Activated T-cell treated with anti-CD3 and anti-CD28 coated beads, Interleukin-2, amount 50 U/mL, for 72 hours (primary cell): ENCODE data around the gene ARHGEF12. TPM values are rescaled to one million over a fixed set of nuclear protein-coding genes. Genes with fewer than 3 reads are reported as not detected.

Source experiments
- ATAC-seq, 2 donors: fragments of 150-1000 bp; cut with Tn5 transposase; replicated peaks in 1 of 2; 2 replicates each; pipeline ENCODE4 v1.10.0; 2021; ENCODE audit warnings: moderate library complexity in 2 of 2, mild to moderate bottlenecking in 1 of 2
- DNase-seq, 2 donors: peaks; one replicate each; pipeline ENCODE4 v3.0.0; 2021 to 2022; ENCODE audit warnings: mixed read lengths in 1 of 2
- H3K27ac Mint-ChIP-seq: one replicate; pipeline ENCODE4 v1.8.0; 2022; ENCODE audit warnings: mild to moderate bottlenecking, moderate library complexity, mixed read lengths
- H3K27me3 Mint-ChIP-seq: one replicate; pipeline ENCODE4 v1.8.0; 2022; ENCODE audit warnings: low read depth, mixed read lengths
- H3K36me3 Mint-ChIP-seq, 2 donors: one replicate each; pipeline ENCODE4 v1.8.0; 2022; ENCODE audit warnings: mixed read lengths in 2 of 2, mild to moderate bottlenecking in 1 of 2; ENCODE audit not compliant: insufficient read depth in 2 of 2
- H3K4me1 Mint-ChIP-seq: one replicate; pipeline ENCODE4 v1.8.0; 2022; ENCODE audit warnings: low read depth, mixed read lengths
- H3K4me3 Mint-ChIP-seq, 2 donors: one replicate each; pipeline ENCODE4 v1.8.0; 2022; ENCODE audit warnings: mild to moderate bottlenecking in 2 of 2, mixed read lengths in 2 of 2, moderate library complexity in 2 of 2
- H3K9me3 Mint-ChIP-seq, 2 donors: one replicate each; pipeline ENCODE4 v1.8.0; 2022; ENCODE audit warnings: mixed read lengths in 2 of 2
- total RNA-seq, 2 donors: library from RNA; stranded (reverse); gene quantifications; one replicate each; pipeline ENCODE4 v1.2.3, GENCODE V29; 2022

ARHGEF12 gene
- total RNA-seq, 2 donors from 2014 or later = 16.1 to 20.5 TPM

DNA sequence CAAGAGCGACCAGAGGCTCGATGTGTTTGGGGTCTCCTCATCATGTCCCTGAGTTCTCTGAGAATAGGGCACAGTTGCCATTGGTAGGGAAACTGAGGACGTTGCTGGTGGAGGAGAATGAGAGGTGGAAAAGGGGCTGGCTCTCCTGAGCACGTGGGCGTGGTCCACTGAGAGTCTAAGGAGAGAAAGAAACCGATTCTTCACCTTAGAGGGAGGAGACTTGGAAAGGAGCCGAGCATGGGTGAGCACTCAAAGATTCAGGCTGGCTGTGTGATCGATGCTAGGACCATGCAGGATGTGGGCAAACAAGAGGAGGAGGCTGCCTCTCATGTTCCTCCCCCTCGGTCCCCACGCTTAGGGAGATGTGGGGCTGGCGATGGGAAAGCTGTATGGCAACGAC is 30.9 kb upstream of the ARHGEF12 start:
- peaks cover 28% of the 10 kb centered on the region for H3K27me3 Mint-ChIP-seq
- no peaks in the 10 kb centered on the region for H3K36me3 Mint-ChIP-seq
- no peak for DNase-seq
- H3K4me1 Mint-ChIP-seq = no peaks in the 10 kb centered on the region
- ATAC-seq = no peak
- no peak overlapping the region for H3K27ac Mint-ChIP-seq
- no peaks in the 10 kb centered on the region for H3K9me3 Mint-ChIP-seq
- H3K4me3 Mint-ChIP-seq = no peak overlapping the region

DNA sequence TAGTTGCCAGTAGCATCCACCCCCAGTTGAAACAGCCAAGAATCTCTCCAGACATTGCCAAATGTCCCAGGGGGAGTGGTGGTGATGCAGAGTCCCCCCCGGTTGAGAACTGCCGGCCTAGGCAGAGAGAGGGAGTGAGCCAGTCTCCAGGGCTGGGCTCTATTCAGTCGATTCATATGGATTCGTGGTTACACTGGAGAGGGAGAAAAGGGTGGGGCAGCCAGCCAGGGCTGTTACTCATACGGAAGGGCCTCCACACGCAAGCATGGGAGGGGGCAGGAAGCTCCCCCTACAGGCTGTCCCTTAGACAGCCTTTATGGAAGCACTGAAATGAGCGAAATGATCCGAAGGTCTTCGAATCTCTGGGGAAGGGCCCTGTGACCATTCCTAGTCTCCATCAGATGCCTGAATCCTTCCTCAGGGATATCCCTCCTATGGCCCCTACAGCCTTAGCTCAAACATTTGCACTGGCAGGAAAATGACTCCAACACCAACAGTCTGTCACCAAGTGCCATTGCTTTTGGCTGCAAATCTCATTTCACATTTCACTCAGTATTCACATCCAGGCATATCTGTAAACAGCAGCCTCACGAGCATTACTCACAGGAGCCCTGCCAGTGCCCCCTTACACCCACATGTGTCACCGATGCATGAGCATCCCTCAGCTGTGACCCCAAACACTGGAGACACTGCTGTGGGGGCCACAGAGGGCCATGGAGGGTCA is 29.5 kb upstream of the ARHGEF12 start:
- Mint-ChIP-seq H3K27ac (no peak overlapping the region), H3K27me3 (peaks cover 24% of the 10 kb centered on the region), H3K4me3 (no peak overlapping the region), H3K9me3 (no peaks in the 10 kb centered on the region), H3K4me1 (no peaks in the 10 kb centered on the region), H3K36me3 (no peaks in the 10 kb centered on the region)
- DNase-seq (no peak), ATAC-seq (no peak)

DNA sequence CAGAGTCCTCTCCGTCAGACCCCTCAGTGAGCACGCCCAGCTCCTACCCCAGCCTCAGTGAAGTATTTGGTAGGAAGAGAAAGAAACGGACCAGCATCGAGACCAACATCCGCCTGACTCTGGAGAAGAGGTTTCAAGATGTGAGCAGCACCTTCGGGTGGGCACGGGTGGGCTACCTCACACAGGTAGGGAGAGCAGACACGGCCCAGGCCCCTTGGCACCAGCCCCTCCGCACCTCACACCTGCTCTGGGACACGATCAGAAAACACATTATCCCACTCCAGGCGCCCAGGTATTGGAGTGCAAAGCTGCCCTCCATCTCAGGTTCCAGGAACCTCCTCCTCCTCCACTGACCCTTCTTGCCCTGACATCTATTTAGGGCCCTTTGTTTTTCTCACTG is 28.7 kb upstream of the ARHGEF12 start:
- H3K27me3 Mint-ChIP-seq = peaks cover 17% of the 10 kb centered on the region
- no peak overlapping the region for H3K4me3 Mint-ChIP-seq
- no peaks in the 10 kb centered on the region for H3K9me3 Mint-ChIP-seq
- ATAC-seq = no peak
- H3K4me1 Mint-ChIP-seq = no peaks in the 10 kb centered on the region
- H3K27ac Mint-ChIP-seq = no peak overlapping the region
- DNase-seq = no peak
- H3K36me3 Mint-ChIP-seq = no peaks in the 10 kb centered on the region

DNA sequence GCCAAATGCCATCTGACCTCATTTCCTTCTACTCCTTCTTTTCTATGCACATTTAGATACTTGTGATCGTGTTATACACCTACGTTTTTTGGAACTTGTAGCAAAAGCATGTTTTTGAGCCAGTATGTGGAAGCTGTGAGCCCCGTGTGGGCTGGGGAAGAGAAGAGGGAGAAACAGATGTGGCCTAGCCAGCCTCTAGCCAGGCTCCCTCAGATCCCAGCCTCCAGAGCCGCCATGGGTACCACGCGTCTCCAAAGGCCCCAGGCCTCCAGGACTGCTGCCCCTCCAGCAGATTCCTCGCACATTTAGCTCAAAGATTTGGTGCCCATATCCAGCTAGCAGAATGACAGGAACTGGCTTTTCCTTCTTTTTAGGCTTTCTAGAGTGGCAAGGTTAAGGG is 28.1 kb upstream of the ARHGEF12 start:
- Mint-ChIP-seq H3K27ac (no peak overlapping the region), H3K9me3 (no peaks in the 10 kb centered on the region), H3K27me3 (peaks cover 21% of the 10 kb centered on the region), H3K36me3 (no peaks in the 10 kb centered on the region), H3K4me3 (no peak overlapping the region), H3K4me1 (no peaks in the 10 kb centered on the region)
- ATAC-seq (no peak), DNase-seq (no peak)

DNA sequence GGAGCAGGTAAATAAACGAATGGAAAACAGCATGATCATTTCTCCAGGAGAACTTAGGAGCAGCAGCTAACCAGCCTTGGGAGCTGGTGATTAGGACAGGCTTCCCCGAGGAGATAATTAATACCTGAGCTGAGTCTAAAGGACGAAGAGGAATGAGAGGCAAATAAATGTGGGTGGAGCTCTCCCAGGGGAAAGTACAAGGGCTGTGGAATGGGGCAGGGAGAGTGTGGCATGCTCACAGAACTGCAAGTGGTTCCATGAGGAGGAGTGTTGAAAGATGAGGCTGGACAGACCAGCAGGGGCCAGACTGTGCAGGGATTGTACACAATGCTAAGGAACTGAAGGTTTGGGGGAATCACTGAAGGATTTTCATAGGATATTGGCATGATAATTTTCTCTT is 25.3 kb upstream of the ARHGEF12 start:
- Mint-ChIP-seq H3K27ac (no peak overlapping the region), H3K9me3 (no peaks in the 10 kb centered on the region), H3K27me3 (peaks cover 9% of the 10 kb centered on the region), H3K4me1 (no peaks in the 10 kb centered on the region), H3K36me3 (no peaks in the 10 kb centered on the region), H3K4me3 (no peak overlapping the region)
- DNase-seq (no peak), ATAC-seq (no peak)

DNA sequence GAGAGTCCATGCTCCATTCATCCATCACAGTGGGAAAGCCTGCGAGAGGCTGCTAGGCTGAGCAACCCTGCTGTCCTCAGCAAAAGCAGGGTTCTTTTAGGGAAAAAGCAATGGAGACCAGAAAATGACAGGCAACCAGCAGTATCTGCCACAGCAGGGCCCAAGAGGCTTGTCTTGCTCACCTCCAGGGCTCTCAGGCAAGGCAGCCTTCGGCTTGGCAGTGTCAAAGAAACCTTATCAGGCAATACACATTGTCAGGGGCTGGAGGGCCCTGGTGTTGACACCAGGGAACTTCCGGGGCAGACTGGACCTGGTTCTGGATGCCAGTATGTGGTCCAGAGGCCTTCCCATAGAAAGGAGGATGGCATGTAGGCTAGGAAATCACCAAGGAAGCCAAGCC is 21.4 kb upstream of the ARHGEF12 start:
- H3K4me1 Mint-ChIP-seq = no peaks in the 10 kb centered on the region
- H3K9me3 Mint-ChIP-seq = no peaks in the 10 kb centered on the region
- ATAC-seq (no peak), DNase-seq (no peak)
- H3K36me3 Mint-ChIP-seq = no peaks in the 10 kb centered on the region
- no peak overlapping the region for H3K4me3 Mint-ChIP-seq
- H3K27me3 Mint-ChIP-seq = peaks cover 24% of the 10 kb centered on the region
- no peak overlapping the region for H3K27ac Mint-ChIP-seq

DNA sequence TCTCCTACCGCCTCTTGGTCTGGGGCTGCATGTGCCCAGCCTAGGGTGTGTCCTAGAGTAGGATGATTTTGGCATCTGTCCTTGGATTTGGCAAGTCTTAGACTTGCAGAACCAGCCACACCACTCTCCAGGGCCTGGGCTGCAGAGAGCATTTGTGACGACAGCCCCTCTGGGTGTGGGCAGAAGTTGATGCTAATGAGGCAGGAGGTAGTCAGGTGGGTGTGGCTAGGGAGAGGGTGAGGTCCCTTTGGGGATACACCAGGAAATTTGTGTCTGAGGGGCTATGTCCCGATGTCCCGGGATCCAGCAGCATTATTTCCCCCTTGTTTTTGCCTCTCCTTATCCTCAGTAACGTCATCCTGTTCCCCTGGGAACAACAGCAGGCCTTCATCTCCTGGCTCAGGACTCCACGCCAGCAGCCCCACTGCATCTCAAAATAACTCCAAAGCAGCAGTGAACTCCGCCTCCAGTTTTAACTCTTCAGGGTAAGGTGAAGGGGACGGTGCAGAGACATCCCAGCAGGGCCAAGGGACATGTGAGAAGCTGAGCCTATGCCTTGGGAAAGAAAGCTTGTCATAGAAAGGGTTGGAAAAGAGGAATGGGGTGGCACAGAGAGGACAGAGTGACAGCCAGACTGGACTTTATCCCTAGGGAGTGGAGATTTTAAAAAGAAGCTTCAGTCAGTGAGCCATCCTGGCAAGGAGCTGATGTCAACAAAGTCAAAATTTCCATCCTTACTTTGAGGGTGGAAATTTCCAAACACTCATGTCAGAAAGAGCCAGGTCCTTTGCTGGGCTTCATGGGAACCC is 19.1 kb upstream of the ARHGEF12 start:
- no peak for DNase-seq
- no peaks in the 10 kb centered on the region for H3K9me3 Mint-ChIP-seq
- H3K36me3 Mint-ChIP-seq = no peaks in the 10 kb centered on the region
- H3K4me1 Mint-ChIP-seq = no peaks in the 10 kb centered on the region
- peaks cover 24% of the 10 kb centered on the region for H3K27me3 Mint-ChIP-seq
- no peak for ATAC-seq
- no peak overlapping the region for H3K4me3 Mint-ChIP-seq
- H3K27ac Mint-ChIP-seq = no peak overlapping the region

DNA sequence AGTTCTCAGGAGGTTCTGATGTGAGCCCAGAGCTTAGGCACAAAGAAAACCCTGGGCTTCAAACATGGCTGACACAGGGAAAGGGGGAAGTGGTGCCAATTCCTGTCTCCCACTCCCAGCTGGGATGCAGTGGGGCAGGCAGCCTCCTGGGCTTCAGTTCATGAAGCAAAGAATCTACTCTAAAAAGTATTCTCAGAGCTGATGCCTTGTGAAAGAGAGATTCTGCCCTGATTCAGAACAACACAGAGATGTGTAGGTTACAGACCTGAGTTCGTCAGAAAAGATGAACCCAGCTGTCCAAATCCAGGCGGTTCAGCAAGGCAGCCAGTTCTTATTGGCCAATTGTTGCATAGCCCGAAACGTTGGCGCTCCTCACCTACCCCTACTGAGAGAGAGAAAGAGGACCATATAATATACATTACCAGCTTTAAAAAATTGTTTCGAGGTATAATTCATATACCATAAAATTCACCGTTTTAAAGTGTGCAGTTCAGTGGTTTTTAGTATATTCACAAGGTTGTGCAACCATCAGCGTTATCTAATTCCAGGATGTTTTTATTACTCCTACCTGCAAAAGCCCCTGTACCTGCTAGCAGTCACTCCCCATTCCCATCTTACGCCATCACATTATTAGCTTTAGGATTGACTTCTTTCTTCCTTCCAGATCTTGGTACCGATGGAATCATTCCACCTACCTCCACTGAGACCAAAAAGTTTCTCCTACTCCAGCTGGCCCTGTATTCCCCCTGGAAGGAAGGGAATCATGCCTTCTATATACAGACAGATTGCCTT is 18.3 kb upstream of the ARHGEF12 start:
- ATAC-seq = no peak

DNA sequence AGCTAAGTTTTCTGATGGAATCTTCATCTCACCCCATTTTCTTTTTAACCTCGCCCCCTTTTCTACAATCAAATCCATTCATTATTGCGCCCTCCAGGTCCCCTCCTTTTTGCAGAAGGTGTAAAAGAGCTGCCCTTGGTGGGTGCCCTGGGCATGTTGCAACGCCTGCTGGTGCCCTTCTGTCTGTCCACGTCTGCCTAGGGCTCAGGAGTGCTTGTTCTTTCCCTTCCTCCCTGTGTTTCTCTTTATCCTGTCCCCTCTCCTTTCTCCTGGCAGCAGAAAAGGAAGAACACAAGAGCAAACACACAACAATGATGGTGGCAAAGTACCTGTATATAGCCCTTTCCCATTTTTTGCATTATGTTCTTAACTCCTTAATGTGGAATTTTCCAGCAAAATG is 17.3 kb upstream of the ARHGEF12 start:
- no peak overlapping the region for H3K27ac Mint-ChIP-seq
- H3K9me3 Mint-ChIP-seq = no peaks in the 10 kb centered on the region
- H3K36me3 Mint-ChIP-seq = no peaks in the 10 kb centered on the region
- H3K27me3 Mint-ChIP-seq = peaks cover 14% of the 10 kb centered on the region
- no peak overlapping the region for H3K4me3 Mint-ChIP-seq
- no peaks in the 10 kb centered on the region for H3K4me1 Mint-ChIP-seq
- no peak for DNase-seq
- no peak for ATAC-seq

More for the DNA sequence above, 18.3 kb upstream of the ARHGEF12 start:
- Mint-ChIP-seq H3K36me3 (no peaks in the 10 kb centered on the region), H3K4me3 (no peak overlapping the region), H3K9me3 (no peaks in the 10 kb centered on the region), H3K27ac (no peak overlapping the region), H3K27me3 (peaks cover 18% of the 10 kb centered on the region), H3K4me1 (no peaks in the 10 kb centered on the region)
- no peak for DNase-seq

DNA sequence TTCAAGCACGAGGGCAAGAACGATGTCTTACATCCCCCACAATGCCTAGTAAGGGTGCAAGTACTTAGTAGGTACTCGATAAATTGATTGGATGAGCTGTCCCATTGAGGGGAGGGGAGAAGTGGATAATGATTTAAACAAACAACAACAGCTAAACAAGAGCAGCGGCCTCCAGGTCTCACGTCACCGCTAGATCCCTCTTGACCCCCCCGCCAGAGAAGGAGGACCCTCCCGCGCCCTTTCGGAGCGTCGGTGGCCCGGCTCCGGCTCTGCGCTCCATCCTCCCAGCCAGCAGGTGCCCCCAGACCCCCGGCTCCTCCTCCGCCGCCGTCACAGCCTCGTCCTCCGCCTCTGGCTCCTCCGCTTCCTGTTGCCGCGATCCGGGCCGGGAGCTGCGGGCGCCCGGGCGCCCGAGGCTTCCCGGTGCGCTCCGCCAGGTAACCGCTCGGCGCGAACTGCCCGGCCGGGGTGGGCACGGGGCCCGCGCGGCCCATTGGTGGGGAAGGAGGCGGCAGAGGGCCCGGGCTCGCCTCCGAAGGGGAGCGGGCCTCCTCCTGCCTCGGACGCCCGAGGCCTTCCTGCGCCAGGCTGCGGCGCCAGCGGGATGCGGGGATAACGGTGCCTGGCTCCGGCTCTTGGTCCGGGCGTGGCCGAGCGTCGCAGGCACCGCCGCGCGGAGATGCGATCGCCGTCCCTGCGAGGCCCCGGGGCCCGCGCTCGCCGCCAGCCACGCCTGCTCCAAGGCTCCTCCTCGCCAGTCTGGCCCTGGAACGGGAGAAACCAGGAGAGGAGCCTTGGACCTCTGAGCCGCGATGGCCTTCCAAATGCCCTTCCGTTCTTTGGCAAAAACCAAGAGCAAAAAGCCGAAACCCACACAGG is 11.0 kb upstream of the ARHGEF12 start, which contains the start of gene TLCD5:
TSS of gene TLCD5 (plus strand) at position 368 of the 879 bp plus-strand sequence. CDS start 2,143 bp downstream, outside the sequence.
- Mint-ChIP-seq H3K4me1 (peaks cover 18% of the 10 kb centered on the region), H3K27me3 (peaks cover 41% of the 10 kb centered on the region), H3K36me3 (peaks cover 0 to 2% of the 10 kb centered on the region in 2 donors), H3K9me3 (no peaks in the 10 kb centered on the region), H3K4me3 (peak within 1 kb of the TSS; percentile 66 to 93), H3K27ac (peak within 1 kb of the TSS; percentile 71)
- DNase-seq (peak; percentile 64 to 71), ATAC-seq (peak; percentile 93 to 94)

DNA sequence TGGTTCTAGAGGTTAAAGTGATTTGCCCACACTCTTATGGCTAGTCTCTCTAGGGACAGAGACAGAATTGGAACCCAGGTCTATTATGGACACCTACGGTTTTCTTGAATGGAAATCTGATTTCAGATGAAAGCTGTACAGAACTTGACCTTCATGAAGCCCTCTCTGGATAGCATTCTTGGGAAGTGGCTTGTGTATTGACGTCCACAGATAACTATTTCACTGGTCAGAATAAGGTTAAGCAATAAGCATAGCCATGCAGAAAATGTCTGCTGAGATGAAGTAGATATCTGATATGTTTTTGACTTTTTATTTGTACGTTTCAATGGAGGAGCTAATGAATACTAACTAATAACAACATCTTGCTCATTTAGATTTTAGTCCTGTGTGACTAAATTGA is 10.0 kb upstream of the ARHGEF12 start:
- peak overlapping the region; percentile 66 to 93 for H3K4me3 Mint-ChIP-seq
- peaks cover 51% of the 10 kb centered on the region for H3K27me3 Mint-ChIP-seq
- no peaks in the 10 kb centered on the region for H3K9me3 Mint-ChIP-seq
- H3K4me1 Mint-ChIP-seq = peaks cover 18% of the 10 kb centered on the region
- no peak for ATAC-seq
- H3K27ac Mint-ChIP-seq = no peak overlapping the region
- DNase-seq = no peak
- H3K36me3 Mint-ChIP-seq = peaks cover 0 to 2% of the 10 kb centered on the region in 2 donors

DNA sequence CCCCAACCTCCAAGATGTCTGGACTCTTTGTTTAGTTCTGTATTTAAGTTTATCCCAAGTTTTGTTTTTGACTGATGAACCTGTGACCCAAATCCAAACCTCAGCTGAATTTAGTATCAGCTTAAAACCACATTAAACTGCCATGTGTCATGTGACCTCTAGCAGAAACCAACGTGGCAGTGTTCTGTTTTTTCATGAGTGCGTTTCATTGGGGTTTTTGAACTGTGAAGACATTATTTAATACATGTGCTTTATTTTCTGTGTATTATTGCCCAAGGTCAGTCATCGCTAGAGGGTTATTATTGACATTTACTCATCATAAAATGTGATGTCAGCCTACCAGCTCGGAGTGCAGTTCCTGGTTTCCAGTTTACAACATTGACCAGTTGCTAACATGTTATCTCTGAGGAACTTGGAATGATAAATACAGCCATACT is 9.3 kb upstream of the ARHGEF12 start:
- DNase-seq (no peak), ATAC-seq (no peak)
- Mint-ChIP-seq H3K9me3 (no peaks in the 10 kb centered on the region), H3K4me3 (peak overlapping the region in 1 of 2 donors; percentile 93), H3K4me1 (peaks cover 18% of the 10 kb centered on the region), H3K36me3 (peaks cover 0 to 2% of the 10 kb centered on the region in 2 donors), H3K27ac (no peak overlapping the region), H3K27me3 (peaks cover 54% of the 10 kb centered on the region)
